H9 (cell line): Measurements from ENCODE around the gene ARHGEF39. TPM values are rescaled to one million over a fixed set of nuclear protein-coding genes. Genes with fewer than 3 reads are reported as not detected.

Experiments
- DNase-seq: peaks from one replicate; pipeline ENCODE4 v3.0.0-alpha.2; 2017
- H2AFZ ChIP-seq: one replicate; pipeline ENCODE4 v1.6.1; 2013; ENCODE audit warnings: mild to moderate bottlenecking, low read length, control low read depth, moderate library complexity
- H2AK5ac ChIP-seq: 2 replicates; pipeline ENCODE4 v1.6.1; 2013; ENCODE audit warnings: low read length, control low read depth, mixed read lengths; ENCODE audit not compliant: insufficient read length
- H2BK120ac ChIP-seq: one replicate; pipeline ENCODE4 v1.6.1; 2013; ENCODE audit warnings: low read depth, mild to moderate bottlenecking, low read length, control low read depth, inconsistent platforms; ENCODE audit not compliant: poor library complexity, severe bottlenecking
- H2BK12ac ChIP-seq: 2 replicates; pipeline ENCODE4 v1.6.1; 2013; ENCODE audit warnings: low read length, control low read depth, mixed read lengths, low read depth; ENCODE audit not compliant: insufficient read length
- H2BK15ac ChIP-seq: 2 replicates; pipeline ENCODE4 v1.6.1; 2013; ENCODE audit warnings: low read depth, low read length, control low read depth
- H2BK20ac ChIP-seq: one replicate; pipeline ENCODE4 v1.6.1; 2013; ENCODE audit warnings: low read depth, mild to moderate bottlenecking, low read length, control low read depth, inconsistent platforms; ENCODE audit not compliant: poor library complexity, severe bottlenecking
- H2BK5ac ChIP-seq: 2 replicates; pipeline ENCODE4 v1.6.1; 2013; ENCODE audit warnings: low read length, control low read depth, mixed read lengths; ENCODE audit not compliant: insufficient read length
- H3K14ac ChIP-seq: 2 replicates; pipeline ENCODE4 v1.6.1; 2013; ENCODE audit warnings: low read length, control low read depth; ENCODE audit not compliant: insufficient read depth
- H3K18ac ChIP-seq: 2 replicates; pipeline ENCODE4 v1.6.1; 2013; ENCODE audit warnings: low read depth, mild to moderate bottlenecking, mixed read lengths, low read length, control low read depth; ENCODE audit not compliant: insufficient read length
- H3K23ac ChIP-seq: 2 replicates; pipeline ENCODE4 v1.6.1; 2013; ENCODE audit warnings: low read length, control low read depth, mixed read lengths, low read depth; ENCODE audit not compliant: insufficient read length
- H3K23me2 ChIP-seq: 2 replicates; pipeline ENCODE4 v1.6.1; 2013; ENCODE audit warnings: low read depth, mild to moderate bottlenecking, mixed read lengths, low read length, control low read depth; ENCODE audit not compliant: insufficient read length, poor library complexity, severe bottlenecking
- H3K27ac ChIP-seq: 2 replicates; pipeline ENCODE4 v1.5.1; 2013; ENCODE audit warnings: low read length, control low read depth, mixed read lengths, low read depth; ENCODE audit not compliant: insufficient read length
- H3K27me3 ChIP-seq: 2 replicates; pipeline ENCODE4 v1.6.1; 2013; ENCODE audit warnings: low read length, control low read depth, inconsistent platforms; ENCODE audit not compliant: insufficient read depth
- H3K4ac ChIP-seq: 2 replicates; pipeline ENCODE4 v1.6.1; 2013; ENCODE audit warnings: low read depth, mild to moderate bottlenecking, control low read depth, inconsistent platforms, low read length, moderate library complexity
- H3K4me1 ChIP-seq: 2 replicates; pipeline ENCODE4 v1.6.1; 2013; ENCODE audit warnings: low read length, control low read depth, inconsistent platforms; ENCODE audit not compliant: insufficient read depth
- H3K4me2 ChIP-seq: 2 replicates; pipeline ENCODE4 v1.6.1; 2013; ENCODE audit warnings: low read length, control low read depth, mixed read lengths; ENCODE audit not compliant: insufficient read length, insufficient read depth
- H3K56ac ChIP-seq: 2 replicates; pipeline ENCODE4 v1.6.1; 2013; ENCODE audit warnings: low read depth, mild to moderate bottlenecking, mixed read lengths, low read length, control low read depth; ENCODE audit not compliant: insufficient read length
- H3K79me1 ChIP-seq: 2 replicates; pipeline ENCODE4 v1.6.1; 2013; ENCODE audit warnings: low read depth, mild to moderate bottlenecking, moderate library complexity, low read length, control low read depth, inconsistent platforms; ENCODE audit not compliant: insufficient read depth, poor library complexity, severe bottlenecking
- H3K79me2 ChIP-seq: 2 replicates; pipeline ENCODE4 v1.6.1; 2013; ENCODE audit warnings: low read length, control low read depth, inconsistent platforms; ENCODE audit not compliant: insufficient read depth
- H3K9ac ChIP-seq: 2 replicates; pipeline ENCODE4 v1.6.1; 2013; ENCODE audit warnings: low read length, control low read depth, mixed read lengths; ENCODE audit not compliant: insufficient read length; ENCODE audit errors: extremely low read depth
- H3K9me3 ChIP-seq: one replicate; pipeline ENCODE4 v1.6.1; 2013; ENCODE audit warnings: low read depth, low read length, inconsistent platforms; ENCODE audit not compliant: control insufficient read depth
- H3T11ph ChIP-seq: one replicate; pipeline ENCODE4 v1.6.1; 2013; ENCODE audit warnings: mild to moderate bottlenecking, low read length, control low read depth, inconsistent platforms
- H4K20me1 ChIP-seq: one replicate; pipeline ENCODE4 v1.6.1; 2013; ENCODE audit not compliant: control insufficient read depth, insufficient read length, insufficient read depth
- H4K5ac ChIP-seq: 2 replicates; pipeline ENCODE4 v1.6.1; 2013; ENCODE audit warnings: low read depth, mild to moderate bottlenecking, mixed read lengths, low read length, control low read depth; ENCODE audit not compliant: insufficient read length
- H4K8ac ChIP-seq: replicated peaks from 2 replicates; pipeline ENCODE4 v1.6.1; 2013; ENCODE audit warnings: low read length, control low read depth, mixed read lengths, low read depth; ENCODE audit not compliant: insufficient read length
- H4K91ac ChIP-seq: 2 replicates; pipeline ENCODE4 v1.6.1; 2013; ENCODE audit warnings: low read depth, mild to moderate bottlenecking, moderate library complexity, mixed read lengths, low read length, control low read depth; ENCODE audit not compliant: insufficient read length
- H3K27ac Mint-ChIP-seq, 3 experiments: 2 replicates in 2 of 3; 3 replicates in 1 of 3; pipeline ENCODE4 v1.8.0; 2020 to 2021; ENCODE audit warnings: mixed read lengths in 3 of 3, mild to moderate bottlenecking in 1 of 3, moderate library complexity in 1 of 3
- H3K27me3 Mint-ChIP-seq: 2 replicates; pipeline ENCODE4 v1.8.0; 2021; ENCODE audit warnings: low read depth, mild to moderate bottlenecking, moderate library complexity, mixed read lengths
- H3K36me3 Mint-ChIP-seq, 3 experiments: 2 replicates in 2 of 3; 3 replicates in 1 of 3; pipeline ENCODE4 v1.8.0; 2020 to 2021; ENCODE audit warnings: low read depth in 3 of 3, mixed read lengths in 3 of 3; ENCODE audit not compliant: insufficient read depth in 1 of 3
- H3K4me1 Mint-ChIP-seq, 2 experiments: 2 replicates each; pipeline ENCODE4 v1.8.0; 2020; ENCODE audit warnings: mixed read lengths in 2 of 2
- H3K4me3 Mint-ChIP-seq, 2 experiments: 2 replicates in 1 of 2; 3 replicates in 1 of 2; pipeline ENCODE4 v1.8.0; 2020 to 2021; ENCODE audit warnings: mild to moderate bottlenecking in 2 of 2, mixed read lengths in 2 of 2, moderate library complexity in 1 of 2
- H3K9me3 Mint-ChIP-seq, 2 experiments: 2 replicates in 1 of 2; 3 replicates in 1 of 2; pipeline ENCODE4 v1.8.0; 2020; ENCODE audit warnings: mild to moderate bottlenecking in 2 of 2, mixed read lengths in 2 of 2, moderate library complexity in 1 of 2
- WGBS: extraction: QIAGEN DNeasy Blood & Tissue Kit; methylation state at CpG from one replicate; pipeline ENCODE4 v1.1.7; 2013; ENCODE audit warnings: missing lambda C conversion rate, low lambda C conversion rate, mixed read lengths; ENCODE audit not compliant: insufficient read length; ENCODE audit errors: extremely low coverage; 5-methylcytosine and 5-hydroxymethylcytosine counted together
- total RNA-seq: library from RNA; stranded (reverse); gene quantifications from 2 replicates; pipeline ENCODE4 v1.2.1, GENCODE V29; 2021
- TF ChIP-seq, protein P1 (sequence below): fragments of 200-600 bp; sonication (generic); conservative IDR thresholded peaks from 3 replicates; pipeline ENCODE4 v1.8.0; 2021; ENCODE audit warnings: antibody characterized with exemption, mild to moderate bottlenecking

The ARHGEF39 gene
- total RNA-seq, 1 experiment from 2014 or later: 24.4 TPM

GRCh38 chr9:35657546-35658136 lies 7.4 kb downstream of the ARHGEF39 start, which contains the start of gene RMRP:
Gene RMRP, minus strand, starts transcription at chr9:35658019.
- peak; percentile 98 for DNase-seq
- Histone ChIP-seq H2BK120ac (no peak within 1 kb of the TSS), H2BK20ac (no peak within 1 kb of the TSS), H3K79me1 (no peaks in the 10 kb centered on the region), H3T11ph (peak within 1 kb of the TSS; percentile 57), H2BK5ac (no peak within 1 kb of the TSS), H4K20me1 (no peaks in the 10 kb centered on the region), H4K91ac (no peak within 1 kb of the TSS), H3K23me2 (peaks cover 11% of the 10 kb centered on the region), H3K23ac (no peak within 1 kb of the TSS), H3K4me2 (peak within 1 kb of the TSS; percentile 76), H3K4ac (no peak within 1 kb of the TSS; the same call in 1 of the 2 replicates), H2BK15ac (no peak within 1 kb of the TSS), H3K56ac (no peak within 1 kb of the TSS), H3K14ac (peak within 1 kb of the TSS; percentile 77; the same call in 1 of the 2 replicates), H2AFZ (no peak within 1 kb of the TSS), H3K18ac (peak within 1 kb of the TSS; percentile 69), H3K79me2 (no peaks in the 10 kb centered on the region), H4K5ac (no peak within 1 kb of the TSS), H3K27me3 (no peaks in the 10 kb centered on the region), H3K9ac (peak within 1 kb of the TSS; percentile 74), H2AK5ac (no peak within 1 kb of the TSS), H3K4me1 (peaks cover 3% of the 10 kb centered on the region; the same call in 1 of the 2 replicates), H4K8ac (no peak within 1 kb of the TSS), H3K27ac (peak within 1 kb of the TSS; percentile 50), H2BK12ac (no peak within 1 kb of the TSS), H3K9me3 (no peaks in the 10 kb centered on the region)
- H3K4me3 Mint-ChIP-seq: peak within 1 kb of the TSS; percentile 83 to 85
- no CpG with 5 or more reads among the region's 42 CpGs for WGBS
- peaks cover 2 to 3% of the 10 kb centered on the region in 2 experiments; a peak in 3 of 5 replicates for H3K9me3 Mint-ChIP-seq
- peak within 1 kb of the TSS; percentile 98 to 100 (median 99) for H3K27ac Mint-ChIP-seq
- peaks cover 24 to 32% (median 30%) of the 10 kb centered on the region in 3 experiments for H3K36me3 Mint-ChIP-seq
- H3K27me3 Mint-ChIP-seq: peaks cover 18% of the 10 kb centered on the region
- TF ChIP-seq, protein P1, sequence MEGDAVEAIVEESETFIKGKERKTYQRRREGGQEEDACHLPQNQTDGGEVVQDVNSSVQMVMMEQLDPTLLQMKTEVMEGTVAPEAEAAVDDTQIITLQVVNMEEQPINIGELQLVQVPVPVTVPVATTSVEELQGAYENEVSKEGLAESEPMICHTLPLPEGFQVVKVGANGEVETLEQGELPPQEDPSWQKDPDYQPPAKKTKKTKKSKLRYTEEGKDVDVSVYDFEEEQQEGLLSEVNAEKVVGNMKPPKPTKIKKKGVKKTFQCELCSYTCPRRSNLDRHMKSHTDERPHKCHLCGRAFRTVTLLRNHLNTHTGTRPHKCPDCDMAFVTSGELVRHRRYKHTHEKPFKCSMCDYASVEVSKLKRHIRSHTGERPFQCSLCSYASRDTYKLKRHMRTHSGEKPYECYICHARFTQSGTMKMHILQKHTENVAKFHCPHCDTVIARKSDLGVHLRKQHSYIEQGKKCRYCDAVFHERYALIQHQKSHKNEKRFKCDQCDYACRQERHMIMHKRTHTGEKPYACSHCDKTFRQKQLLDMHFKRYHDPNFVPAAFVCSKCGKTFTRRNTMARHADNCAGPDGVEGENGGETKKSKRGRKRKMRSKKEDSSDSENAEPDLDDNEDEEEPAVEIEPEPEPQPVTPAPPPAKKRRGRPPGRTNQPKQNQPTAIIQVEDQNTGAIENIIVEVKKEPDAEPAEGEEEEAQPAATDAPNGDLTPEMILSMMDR: peak; percentile 45; the same call in 2 of the 3 replicates
- peaks cover 20 to 21% of the 10 kb centered on the region in 2 experiments for H3K4me1 Mint-ChIP-seq
